Measurements from ENCODE around the gene MGST2.
A peak's percentile ranks its signal among the peaks of the same experiment; 100 is the strongest.

MGST2 gene

GRCh38 chr4:139651282-139652194, 14.1 kb upstream of the MGST2 start:
- in situ Hi-C loops (cut with HindIII; ENCODE audit: low pct_unique_long_range_greater_than_20kb, low sequenced_read_pairs) = no loop called here
- no peak for TF ChIP-seq JUND (IDR thresholded peaks at IDR 0.05; ENCODE audit: low read depth)
- DNase-seq (ENCODE audit: low read depth in 1 of 2, low spot score in 1 of 2) = peak; percentile 13 to 68

GRCh38 chr4:139654516-139654915, 11.1 kb upstream of the MGST2 start:
- in situ Hi-C loops (cut with HindIII; ENCODE audit: low pct_unique_long_range_greater_than_20kb, low sequenced_read_pairs) = no loop called here
- no peak for TF ChIP-seq JUND (IDR thresholded peaks at IDR 0.05; ENCODE audit: low read depth)
- DNase-seq (ENCODE audit: low read depth in 1 of 2, low spot score in 1 of 2) = no peak

- in situ Hi-C loops (cut with HindIII; ENCODE audit: low pct_unique_long_range_greater_than_20kb, low sequenced_read_pairs) = no loop called here
- no peak for TF ChIP-seq JUND (IDR thresholded peaks at IDR 0.05; ENCODE audit: low read depth)
- DNase-seq (ENCODE audit: low read depth in 1 of 2, low spot score in 1 of 2) = peak in 1 of 2 experiments; percentile 73
Observed at GRCh38 chr4:139655116-139655515, 10.5 kb upstream of the MGST2 start.

- TF ChIP-seq JUND (IDR thresholded peaks at IDR 0.05; ENCODE audit: low read depth) = no peak
- DNase-seq (ENCODE audit: low read depth in 1 of 2, low spot score in 1 of 2) = peak; percentile 20 to 72
- in situ Hi-C loops (cut with HindIII; ENCODE audit: low pct_unique_long_range_greater_than_20kb, low sequenced_read_pairs) = no loop called here
Observed at GRCh38 chr4:139656614-139657486, 8.8 kb upstream of the MGST2 start.

GRCh38 chr4:139658185-139658584, 7.4 kb upstream of the MGST2 start:
- TF ChIP-seq JUND (IDR thresholded peaks at IDR 0.05; ENCODE audit: low read depth) = no peak
- DNase-seq (ENCODE audit: low read depth in 1 of 2, low spot score in 1 of 2) = no peak
- in situ Hi-C loops (cut with HindIII; ENCODE audit: low pct_unique_long_range_greater_than_20kb, low sequenced_read_pairs) = no loop called here

GRCh38 chr4:139658586-139659382, 6.8 kb upstream of the MGST2 start:
- in situ Hi-C loops (cut with HindIII; ENCODE audit: low pct_unique_long_range_greater_than_20kb, low sequenced_read_pairs) = no loop called here
- DNase-seq (ENCODE audit: low read depth in 1 of 2, low spot score in 1 of 2) = no peak
- TF ChIP-seq JUND (IDR thresholded peaks at IDR 0.05; ENCODE audit: low read depth) = no peak

- no peak for TF ChIP-seq JUND (IDR thresholded peaks at IDR 0.05; ENCODE audit: low read depth)
- DNase-seq (ENCODE audit: low read depth in 1 of 2, low spot score in 1 of 2) = no peak
- in situ Hi-C loops (cut with HindIII; ENCODE audit: low pct_unique_long_range_greater_than_20kb, low sequenced_read_pairs) = no loop called here
Observed at GRCh38 chr4:139659735-139660424, 5.7 kb upstream of the MGST2 start.

GRCh38 chr4:139660568-139661043, 5.0 kb upstream of the MGST2 start:
- no peak for DNase-seq (ENCODE audit: low read depth in 1 of 2, low spot score in 1 of 2)
- TF ChIP-seq JUND (IDR thresholded peaks at IDR 0.05; ENCODE audit: low read depth) = no peak
- in situ Hi-C loops (cut with HindIII; ENCODE audit: low pct_unique_long_range_greater_than_20kb, low sequenced_read_pairs) = no loop called here

GRCh38 chr4:139663561-139664138, 2.0 kb upstream of the MGST2 start:
- in situ Hi-C loops (cut with HindIII; ENCODE audit: low pct_unique_long_range_greater_than_20kb, low sequenced_read_pairs) = no loop called here

GRCh38 chr4:139664442-139664841, 1.2 kb upstream of the MGST2 start:
- no peak for TF ChIP-seq JUND (IDR thresholded peaks at IDR 0.05; ENCODE audit: low read depth)
- DNase-seq (ENCODE audit: low read depth in 1 of 2, low spot score in 1 of 2) = no peak
- in situ Hi-C loops (cut with HindIII; ENCODE audit: low pct_unique_long_range_greater_than_20kb, low sequenced_read_pairs) = no loop called here

More at GRCh38 chr4:139663561-139664138, 2.0 kb upstream of the MGST2 start:
- DNase-seq (ENCODE audit: low read depth in 1 of 2, low spot score in 1 of 2) = no peak
- TF ChIP-seq JUND (IDR thresholded peaks at IDR 0.05; ENCODE audit: low read depth) = no peak

- DNase-seq (ENCODE audit: low read depth in 1 of 2, low spot score in 1 of 2) = no peak
- in situ Hi-C loops (cut with HindIII; ENCODE audit: low pct_unique_long_range_greater_than_20kb, low sequenced_read_pairs) = no loop called here
- TF ChIP-seq JUND (IDR thresholded peaks at IDR 0.05; ENCODE audit: low read depth) = no peak
Observed at GRCh38 chr4:139665079-139665689, 435 bp upstream of the MGST2 start.
